ENCODE results near the gene CYP4F8. TPM values are rescaled to one million over a fixed set of nuclear protein-coding genes. Genes with fewer than 3 reads are reported as not detected.
A peak's percentile ranks its signal among the peaks of the same experiment; 100 is the strongest.
"Not testable (repeated sequence)": the region's sequence is repeated elsewhere in the genome, so short reads cannot be mapped to it uniquely, and the experiment has no call there.

The CYP4F8 gene
- total RNA-seq (2014; rRNA removed; shearing (Covaris generic)): not detected in 2 replicates

GRCh38 chr19:15614507-15615379 lies at the start of gene CYP4F8:
Gene CYP4F8, plus strand, starts transcription at chr19:15615218. Its CDS starts 399 bp downstream, at chr19:15615617.
- DNase-seq (ENCODE audit: low spot score): peak; percentile 12

GRCh38 chr19:15570420-15570819 lies 44.6 kb upstream of the CYP4F8 start:
- DNase-seq (ENCODE audit: low spot score): no peak

DNA sequence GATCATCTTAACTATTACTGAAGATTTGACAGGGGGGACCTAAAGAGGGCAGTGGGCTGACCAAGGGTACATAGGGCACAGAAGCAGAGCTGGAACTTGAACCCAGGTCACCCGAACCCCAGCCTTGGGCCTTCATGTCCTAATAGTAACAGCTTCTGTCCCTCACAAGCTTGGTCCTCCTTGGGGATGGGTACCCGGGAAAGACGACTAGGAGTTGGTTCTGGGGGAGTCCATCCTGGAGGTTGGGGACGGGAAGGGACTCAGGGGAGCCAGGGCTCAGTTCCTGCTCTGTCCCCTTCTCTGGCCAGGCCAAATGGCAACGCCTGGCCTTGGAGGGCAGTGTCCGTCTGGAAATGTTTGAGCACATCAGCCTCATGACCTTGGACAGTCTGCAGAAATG lies 39.6 kb upstream of the CYP4F8 start:
- no peak for DNase-seq (ENCODE audit: low spot score)

DNA sequence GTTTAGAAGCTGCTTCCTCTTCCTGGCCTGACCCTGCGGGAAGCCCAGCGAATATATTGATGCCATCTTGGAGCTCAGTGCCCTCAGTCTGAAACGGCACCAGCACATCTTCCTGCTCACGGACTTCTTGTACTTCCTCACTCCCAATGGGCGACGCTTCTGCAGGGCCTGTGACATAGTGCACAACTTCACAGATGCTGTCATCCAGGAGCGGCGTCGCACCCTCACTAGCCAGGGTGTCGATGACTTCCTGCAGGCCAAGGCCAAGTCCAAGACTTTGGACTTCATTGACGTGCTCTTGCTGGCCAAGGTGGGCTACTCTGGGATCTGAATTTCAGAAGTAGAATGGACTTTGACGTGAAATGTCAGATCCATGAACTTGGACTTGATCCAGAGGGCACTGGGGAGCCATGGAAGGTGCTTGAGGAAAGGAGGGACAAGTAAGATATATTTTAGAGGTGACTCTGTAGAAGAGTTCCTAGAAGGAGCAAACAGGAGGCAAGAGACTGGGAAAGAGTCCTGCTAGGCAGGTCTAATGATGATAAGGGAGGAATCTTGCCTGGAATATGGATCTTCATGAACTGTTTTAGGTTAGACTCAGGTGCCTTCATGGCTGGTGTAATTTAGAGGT lies 38.4 kb upstream of the CYP4F8 start:
- no peak for DNase-seq (ENCODE audit: low spot score)

- no peak for DNase-seq (ENCODE audit: low spot score)
Observed at GRCh38 chr19:15577184-15577771, 37.7 kb upstream of the CYP4F8 start.

DNA sequence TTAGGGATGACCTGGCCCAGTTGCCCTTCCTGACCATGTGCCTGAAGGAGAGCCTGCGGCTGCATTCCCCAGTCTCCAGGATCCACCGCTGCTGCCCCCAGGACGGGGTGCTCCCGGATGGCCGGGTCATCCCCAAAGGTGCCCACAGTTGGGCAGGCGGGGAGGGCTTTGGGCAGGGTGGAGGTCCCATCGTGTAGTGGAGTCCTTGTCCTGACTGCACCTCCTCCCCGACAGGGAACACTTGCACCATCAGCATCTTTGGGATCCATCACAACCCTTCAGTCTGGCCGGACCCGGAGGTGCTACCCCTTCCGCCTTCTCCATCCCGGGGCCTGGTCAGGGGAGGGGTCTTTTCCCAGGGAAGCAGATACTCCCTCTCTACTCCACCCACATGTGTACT lies 31.7 kb upstream of the CYP4F8 start:
- no peak for DNase-seq (ENCODE audit: low spot score)

- no peak for DNase-seq (ENCODE audit: low spot score)
Observed at GRCh38 chr19:15584095-15584494, 30.9 kb upstream of the CYP4F8 start.

DNA sequence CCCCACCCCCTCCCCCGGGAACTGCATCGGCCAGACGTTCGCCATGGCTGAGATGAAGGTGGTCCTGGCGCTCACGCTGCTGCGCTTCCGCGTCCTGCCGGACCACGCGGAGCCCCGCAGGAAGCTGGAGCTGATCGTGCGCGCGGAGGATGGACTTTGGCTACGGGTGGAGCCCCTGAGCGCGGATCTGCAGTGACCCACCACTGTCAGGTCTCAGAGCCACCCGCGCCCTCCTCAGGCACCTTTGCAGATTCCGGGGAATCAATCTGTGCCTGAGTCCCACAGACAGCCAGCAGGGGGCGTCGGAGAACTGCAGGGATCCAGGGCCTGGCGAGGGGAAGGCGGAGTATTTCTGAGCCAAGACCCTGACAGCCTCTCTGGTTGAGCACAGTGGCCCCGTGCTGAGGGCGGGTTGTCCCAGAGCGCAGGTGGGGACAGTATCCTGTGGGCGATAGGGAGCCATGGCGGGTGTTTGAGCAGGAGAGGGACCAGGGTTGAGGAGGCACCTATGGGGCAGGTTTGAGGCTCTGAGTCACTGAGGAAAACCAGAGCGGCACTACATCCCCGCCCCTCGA lies 30.4 kb upstream of the CYP4F8 start:
- peak; percentile 61 for DNase-seq (ENCODE audit: low spot score)

DNA sequence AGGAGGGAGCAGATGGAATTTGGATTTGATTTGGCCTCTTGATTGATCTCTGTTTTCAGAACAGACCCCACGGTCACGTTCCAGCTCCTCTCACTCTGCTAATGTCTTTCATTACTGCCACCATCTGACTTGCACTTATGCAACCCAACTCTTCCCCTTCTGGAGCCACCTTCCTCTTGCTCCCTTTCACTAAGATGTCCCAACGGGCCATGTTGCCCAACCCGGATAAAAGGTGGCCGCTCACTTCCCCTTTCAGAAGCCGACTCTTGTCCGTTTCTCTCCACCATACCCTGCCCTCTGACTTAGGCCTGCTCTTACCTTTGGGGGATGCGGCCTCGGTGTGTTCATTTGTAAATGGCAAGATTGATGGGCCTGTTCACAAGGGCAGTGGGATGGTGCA lies 27.4 kb upstream of the CYP4F8 start:
- no peak for DNase-seq (ENCODE audit: low spot score)

GRCh38 chr19:15588265-15588664 lies 26.8 kb upstream of the CYP4F8 start:
- DNase-seq (ENCODE audit: low spot score): no peak

GRCh38 chr19:15589760-15590451 lies 25.1 kb upstream of the CYP4F8 start:
- no peak for DNase-seq (ENCODE audit: low spot score)

DNA sequence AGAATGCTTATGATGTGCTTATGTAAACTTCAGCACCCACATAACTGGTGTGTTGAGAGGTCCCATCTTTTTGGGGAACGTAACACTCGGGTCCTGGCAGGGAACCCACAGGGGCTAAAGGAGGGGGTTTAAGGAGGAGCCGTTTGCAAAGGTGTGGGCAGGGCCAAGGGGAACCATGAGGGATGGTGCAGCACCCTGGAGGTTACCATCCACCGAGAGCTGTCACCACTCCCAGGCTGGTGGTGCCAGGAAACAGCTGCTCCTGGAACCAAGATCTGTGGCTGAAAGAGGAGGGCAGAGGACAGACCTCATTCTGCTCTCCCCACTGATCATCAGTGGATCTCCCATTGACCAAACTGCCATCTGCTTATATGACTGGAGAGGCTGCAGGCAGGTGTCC lies 23.2 kb upstream of the CYP4F8 start:
- no peak for DNase-seq (ENCODE audit: low spot score)

DNA sequence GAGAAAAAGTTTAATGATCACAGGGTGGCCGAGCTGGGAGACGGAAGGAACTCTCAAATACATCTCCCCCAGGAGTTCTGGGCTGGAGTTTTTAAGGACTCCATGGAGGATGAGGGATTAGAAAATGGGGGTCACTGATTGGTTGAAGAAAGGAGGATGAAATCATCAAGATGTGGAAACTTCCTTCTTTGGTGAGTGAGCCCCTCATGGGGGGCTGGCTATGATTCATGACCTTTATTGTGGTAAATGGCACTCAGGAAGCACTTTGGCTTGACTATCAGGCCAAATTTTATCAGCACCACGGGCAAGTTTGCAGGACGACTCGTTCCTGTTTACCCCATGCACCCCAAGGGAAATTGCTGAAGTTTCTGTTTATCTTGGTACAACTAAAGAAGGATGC lies 22.5 kb upstream of the CYP4F8 start:
- not testable (repeated sequence) for DNase-seq (ENCODE audit: low spot score)

- peak; percentile 25 for DNase-seq (ENCODE audit: low spot score)
Observed at GRCh38 chr19:15593766-15594165, 21.3 kb upstream of the CYP4F8 start.

- peak; percentile 66 for DNase-seq (ENCODE audit: low spot score)
Observed at GRCh38 chr19:15595069-15595468, 19.9 kb upstream of the CYP4F8 start.

GRCh38 chr19:15607978-15608925 lies 6.8 kb upstream of the CYP4F8 start:
- not testable (repeated sequence) for DNase-seq (ENCODE audit: low spot score)

DNA sequence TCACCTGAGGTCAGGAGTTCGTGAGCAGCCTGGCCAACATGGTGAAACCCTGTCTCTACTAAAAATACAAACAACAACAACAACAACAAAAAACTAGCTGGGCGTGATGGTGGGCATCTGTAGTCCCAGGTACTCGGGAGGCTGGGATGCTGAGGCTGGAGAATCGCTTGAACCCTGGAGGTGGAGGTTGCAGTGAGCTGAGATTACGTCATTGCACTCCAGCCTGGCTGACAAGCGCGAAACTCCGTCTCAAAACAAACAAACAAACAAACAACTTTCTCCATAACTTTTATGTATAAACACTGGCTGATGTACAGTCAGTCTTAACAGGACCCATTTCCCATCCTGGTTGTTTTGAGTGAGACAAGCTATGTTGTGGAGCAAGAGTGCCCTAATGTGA lies 5.8 kb upstream of the CYP4F8 start:
- no peak for DNase-seq (ENCODE audit: low spot score)

DNA sequence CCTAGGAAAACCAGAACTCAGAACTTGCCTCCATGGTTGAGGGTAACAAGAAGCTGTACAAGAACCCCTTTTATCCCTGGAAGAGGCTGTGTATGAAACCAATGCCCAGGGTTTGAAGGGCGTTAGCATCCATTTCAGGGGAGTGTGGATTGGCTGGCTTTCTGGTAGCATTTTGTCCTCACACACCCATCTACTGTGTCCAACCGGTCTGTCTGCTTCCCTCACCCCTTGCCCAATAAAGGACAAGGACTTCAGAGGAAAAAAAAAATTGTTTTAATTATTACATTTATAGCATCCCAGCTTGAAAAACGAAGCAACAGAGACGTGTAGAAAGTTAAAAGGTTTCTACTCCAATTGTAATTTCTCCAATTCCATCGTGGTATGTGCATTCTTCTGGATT lies 2.7 kb upstream of the CYP4F8 start:
- no peak for DNase-seq (ENCODE audit: low spot score)

DNA sequence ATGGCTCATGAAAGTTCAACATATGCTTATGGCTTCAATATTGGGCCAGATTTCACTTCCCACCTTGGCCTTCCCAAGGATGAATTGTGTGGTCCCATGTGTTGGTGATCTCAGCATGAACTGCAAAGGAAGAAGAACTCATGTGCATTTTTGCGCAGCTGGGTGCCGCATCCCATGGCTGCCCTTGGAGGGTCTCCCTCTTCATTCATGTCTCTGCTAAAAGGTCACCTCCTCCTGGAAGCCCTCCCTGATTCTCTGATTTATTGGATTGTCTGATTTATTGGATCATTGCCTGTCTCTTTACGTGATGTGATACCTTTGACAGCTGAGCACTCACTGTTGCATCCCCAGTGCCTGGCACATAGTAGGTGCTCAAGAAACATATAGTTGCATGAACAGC lies 1.7 kb upstream of the CYP4F8 start:
- no peak for DNase-seq (ENCODE audit: low spot score)

GRCh38 chr19:15615526-15615925 lies 508 bp downstream of the CYP4F8 start:
- no peak for DNase-seq (ENCODE audit: low spot score)

DNA sequence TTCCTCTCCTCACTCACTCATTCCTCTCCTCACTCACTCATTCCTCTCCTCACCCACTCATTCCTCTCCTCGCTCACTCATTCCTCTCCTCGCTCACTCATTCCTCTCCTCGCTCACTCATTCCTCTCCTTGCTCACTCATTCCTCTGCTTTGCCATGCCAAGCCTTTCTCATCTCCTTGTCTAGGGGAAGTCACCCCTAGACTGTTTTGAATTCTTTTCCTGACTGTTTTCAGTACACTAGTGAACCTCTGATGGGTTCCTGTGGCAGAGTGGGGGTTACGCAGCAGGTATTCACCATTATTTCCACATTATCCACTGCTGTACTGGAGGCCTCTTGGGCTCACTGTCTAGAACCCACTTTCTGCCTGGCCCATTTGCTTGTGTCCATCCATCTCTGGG lies 1.2 kb downstream of the CYP4F8 start:
- no peak for DNase-seq (ENCODE audit: low spot score)
